CD4-positive, alpha-beta T cell treated with Interleukin-2 at 100 ng/mL for 4 hours (primary cell): Measurements from ENCODE around the gene ZNRF3.
"Not testable (repeated sequence)": the region's sequence is repeated elsewhere in the genome, so short reads cannot be mapped to it uniquely, and the experiment has no call there.

Source experiments
- DNase-seq: peaks from one replicate; pipeline ENCODE4 v3.0.0-alpha.2; 2020; ENCODE audit warnings: low spot score

The ZNRF3 gene

DNA sequence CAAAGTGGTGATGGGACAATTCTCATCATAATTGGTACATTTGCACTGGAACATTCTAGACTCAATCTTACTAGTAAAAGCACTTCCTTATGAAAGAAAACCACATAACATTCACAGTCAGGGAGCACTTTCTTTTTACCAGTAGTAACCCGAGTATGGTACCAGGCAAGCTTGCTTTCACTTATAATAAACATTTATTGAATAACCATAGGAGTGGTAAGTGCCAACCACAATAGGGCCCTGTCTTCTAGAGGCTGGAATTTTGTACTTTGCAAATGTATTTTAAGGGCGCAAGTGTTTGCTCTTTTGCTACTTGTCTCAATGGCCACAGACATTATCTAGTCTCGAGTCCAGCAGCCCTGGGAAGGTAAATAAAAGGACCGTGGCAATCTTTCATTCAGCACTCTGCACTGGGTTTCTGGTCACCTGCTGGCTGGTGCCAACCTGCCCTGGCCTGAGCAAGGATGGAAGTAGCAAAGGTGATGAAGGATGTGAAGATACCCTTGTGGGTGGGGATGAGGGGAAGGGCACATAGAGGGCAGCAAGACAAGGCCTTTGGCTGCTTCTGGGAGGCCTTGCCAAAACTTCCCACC is 154.1 kb downstream of the ZNRF3 start:
- DNase-seq = no peak

DNA sequence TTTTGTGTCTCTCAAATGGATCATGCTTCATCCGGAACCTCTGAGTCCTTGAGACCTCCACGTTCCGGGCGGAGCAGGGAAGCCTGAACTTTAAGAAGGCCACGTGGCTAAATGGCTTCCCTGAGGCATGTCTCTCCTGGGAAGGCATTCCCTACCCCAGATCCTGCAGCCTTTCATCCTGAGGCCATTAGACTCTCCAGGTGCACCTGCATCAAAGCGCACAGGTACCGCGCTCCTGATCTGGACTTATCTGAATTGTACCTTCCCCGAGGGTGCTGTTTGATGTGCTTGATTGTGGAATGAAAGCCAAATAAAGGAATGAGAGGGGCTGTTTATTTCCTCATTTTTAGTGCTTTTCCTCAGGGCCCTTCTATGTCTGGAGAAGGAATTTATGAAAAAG is 155.8 kb downstream of the ZNRF3 start:
- DNase-seq = no peak

DNA sequence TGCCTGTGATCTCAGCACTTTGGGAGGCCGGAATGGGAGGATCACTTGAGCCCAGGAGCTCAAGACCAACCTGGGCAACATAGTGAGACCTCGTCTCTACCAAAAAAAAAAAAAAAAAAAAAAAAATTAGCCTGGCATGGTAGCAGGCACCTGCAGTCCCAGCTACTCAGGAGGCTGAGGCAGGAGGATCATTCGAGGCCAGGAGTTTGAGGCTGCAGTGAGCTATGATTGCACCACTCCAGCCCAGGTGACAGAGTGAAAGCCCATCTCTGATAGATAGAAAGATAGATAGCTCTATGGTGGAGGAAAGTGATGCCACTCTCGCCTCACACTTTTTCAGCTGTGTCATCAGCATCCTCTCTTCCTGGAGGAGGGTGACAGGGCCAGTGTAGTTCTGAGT is 156.3 kb downstream of the ZNRF3 start:
- not testable (repeated sequence) for DNase-seq

DNA sequence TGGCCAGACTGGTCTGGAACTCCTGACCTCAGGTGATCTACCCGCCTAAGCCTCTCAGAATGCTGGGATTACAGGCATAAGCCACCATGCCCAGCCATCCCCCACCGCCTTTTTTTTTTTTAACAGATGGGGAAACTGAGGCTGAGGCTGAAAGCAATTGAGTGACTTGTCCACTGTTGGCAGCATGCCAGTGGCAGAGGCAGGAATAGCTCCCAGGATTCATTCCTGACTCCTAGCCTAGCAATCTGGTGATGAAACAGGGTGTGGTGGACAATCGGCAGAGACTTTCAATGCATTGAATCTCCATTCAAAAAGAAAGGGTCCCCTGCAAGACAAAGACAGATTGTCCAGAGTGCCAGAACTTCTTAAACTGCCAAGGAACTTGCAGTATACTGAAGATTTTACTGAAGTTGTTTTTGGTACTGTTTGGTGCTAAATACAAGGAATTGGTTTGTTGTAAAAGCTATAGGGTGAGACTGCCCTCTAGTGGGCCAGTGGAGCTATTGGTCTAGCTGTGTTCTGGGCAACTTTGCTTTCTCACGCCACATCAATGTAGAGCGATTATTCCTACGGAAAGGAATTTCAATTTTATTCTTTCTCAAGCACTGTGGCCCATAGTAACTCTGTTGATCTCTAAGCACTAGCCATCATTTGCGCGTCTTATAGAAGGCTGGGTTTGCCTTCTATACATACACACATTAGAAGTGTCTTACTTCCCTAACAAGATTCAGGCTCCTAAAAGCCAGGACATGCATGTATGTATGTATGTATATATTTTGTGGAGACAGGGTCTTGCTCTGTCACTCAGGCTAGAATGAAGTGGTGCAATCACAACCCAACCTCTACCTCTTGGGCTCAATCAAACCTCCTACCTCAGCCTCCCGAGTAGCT is 157.3 kb downstream of the ZNRF3 start:
- peak; percentile 70 for DNase-seq

DNA sequence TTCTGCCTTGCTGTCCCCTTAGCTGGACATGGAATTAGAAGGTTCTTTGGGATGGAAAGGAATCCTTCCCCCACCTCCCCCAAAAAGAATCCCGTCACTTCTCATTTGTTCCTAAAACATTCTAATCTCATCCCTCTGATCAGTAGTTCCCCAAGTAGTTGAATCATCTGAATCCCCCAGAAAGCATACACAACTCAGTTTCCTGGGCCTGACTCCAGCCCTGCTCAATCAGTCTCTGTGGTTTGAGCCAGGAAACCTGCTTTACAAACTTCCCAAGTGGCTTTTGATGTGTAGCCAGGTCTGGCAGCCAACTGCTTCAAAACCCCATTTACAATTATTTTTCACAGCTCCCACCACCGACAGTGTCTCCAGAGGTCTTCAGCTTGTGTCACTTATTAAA is 158.0 kb downstream of the ZNRF3 start:
- no peak for DNase-seq

DNA sequence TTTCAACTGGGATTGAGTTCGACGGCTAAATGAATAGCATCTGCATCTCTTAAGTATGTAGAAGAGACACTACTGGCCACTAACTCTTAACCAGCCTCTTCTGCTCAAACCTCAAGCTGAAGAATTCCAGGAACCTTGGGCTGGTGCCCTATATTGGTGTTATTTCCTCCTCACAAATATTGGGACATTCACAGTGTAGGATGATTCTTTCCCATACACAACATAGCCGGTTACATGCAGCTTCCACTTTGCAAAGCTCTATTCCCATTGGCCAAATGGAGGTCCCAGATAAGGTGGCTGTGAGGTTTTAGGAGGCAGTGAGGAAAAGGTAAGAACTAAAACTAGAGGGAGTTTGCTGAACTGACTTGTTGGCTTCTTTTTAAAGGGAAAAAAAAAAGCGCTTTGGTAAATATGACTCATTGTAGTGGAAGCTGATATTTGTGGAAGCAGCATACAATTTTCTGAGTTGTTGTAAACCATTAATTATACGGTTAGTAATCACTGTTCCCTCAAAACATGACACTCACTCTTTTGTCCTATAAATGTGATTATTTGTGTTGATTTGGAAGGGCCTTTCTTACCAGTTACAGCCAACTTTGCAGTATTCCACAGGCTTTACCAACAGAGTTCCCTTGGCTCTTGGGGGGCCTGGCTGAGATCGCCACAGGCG is 160.7 kb downstream of the ZNRF3 start:
- DNase-seq = no peak

DNA sequence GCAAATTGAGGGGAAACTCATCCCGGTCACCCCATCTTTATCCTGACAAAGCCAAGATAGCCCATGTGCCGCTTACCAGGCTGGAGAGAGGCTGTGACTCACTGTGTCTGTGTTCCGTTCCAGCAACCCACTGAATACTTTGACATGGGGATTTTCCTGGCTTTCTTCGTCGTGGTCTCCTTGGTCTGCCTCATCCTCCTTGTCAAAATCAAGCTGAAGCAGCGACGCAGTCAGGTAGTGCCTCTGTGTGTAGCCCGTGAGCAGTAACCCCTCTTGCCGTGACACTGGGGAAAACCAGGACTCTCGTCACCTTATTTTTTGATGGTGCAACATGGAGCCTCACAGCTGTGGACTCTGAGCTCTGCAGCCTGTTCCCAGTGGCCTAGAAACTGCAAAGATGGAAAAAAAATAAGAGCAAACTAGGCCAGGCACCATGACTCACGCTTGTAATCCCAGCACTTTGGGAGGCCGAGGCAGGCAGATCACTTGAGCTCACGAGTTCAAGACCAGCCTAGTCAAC is 161.3 kb downstream of the ZNRF3 start:
- no peak for DNase-seq

DNA sequence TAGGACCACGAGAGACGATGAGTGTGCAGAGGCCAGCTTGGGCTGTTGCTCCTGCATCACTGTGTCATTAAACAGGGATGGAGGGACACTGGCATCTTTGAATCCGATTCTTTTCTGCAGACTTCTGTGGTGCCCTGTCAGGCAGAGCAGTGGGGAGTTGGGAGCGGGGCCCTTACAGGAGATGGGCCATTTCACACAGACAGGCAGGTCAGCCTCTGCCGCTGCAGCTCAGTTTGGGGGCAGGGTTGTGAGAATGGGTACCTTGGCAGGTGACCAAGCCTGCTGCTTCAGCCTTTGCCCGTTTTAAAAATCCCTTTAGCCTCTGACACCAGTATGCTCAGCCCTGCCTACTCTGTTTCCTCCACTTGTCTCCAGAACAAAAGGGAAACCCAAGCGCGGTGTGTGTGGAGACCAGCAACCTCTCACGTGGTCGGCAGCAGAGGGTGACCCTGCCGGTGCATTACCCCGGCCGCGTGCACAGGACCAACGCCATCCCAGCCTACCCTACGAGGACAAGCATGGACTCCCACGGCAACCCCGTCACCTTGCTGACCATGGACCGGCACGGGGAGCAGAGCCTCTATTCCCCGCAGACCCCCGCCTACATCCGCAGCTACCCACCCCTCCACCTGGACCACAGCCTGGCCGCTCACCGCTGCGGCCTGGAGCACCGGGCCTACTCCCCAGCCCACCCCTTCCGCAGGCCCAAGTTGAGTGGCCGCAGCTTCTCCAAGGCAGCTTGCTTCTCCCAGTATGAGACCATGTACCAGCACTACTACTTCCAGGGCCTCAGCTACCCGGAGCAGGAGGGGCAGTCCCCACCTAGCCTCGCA is 165.7 kb downstream of the ZNRF3 start:
- no peak for DNase-seq

DNA sequence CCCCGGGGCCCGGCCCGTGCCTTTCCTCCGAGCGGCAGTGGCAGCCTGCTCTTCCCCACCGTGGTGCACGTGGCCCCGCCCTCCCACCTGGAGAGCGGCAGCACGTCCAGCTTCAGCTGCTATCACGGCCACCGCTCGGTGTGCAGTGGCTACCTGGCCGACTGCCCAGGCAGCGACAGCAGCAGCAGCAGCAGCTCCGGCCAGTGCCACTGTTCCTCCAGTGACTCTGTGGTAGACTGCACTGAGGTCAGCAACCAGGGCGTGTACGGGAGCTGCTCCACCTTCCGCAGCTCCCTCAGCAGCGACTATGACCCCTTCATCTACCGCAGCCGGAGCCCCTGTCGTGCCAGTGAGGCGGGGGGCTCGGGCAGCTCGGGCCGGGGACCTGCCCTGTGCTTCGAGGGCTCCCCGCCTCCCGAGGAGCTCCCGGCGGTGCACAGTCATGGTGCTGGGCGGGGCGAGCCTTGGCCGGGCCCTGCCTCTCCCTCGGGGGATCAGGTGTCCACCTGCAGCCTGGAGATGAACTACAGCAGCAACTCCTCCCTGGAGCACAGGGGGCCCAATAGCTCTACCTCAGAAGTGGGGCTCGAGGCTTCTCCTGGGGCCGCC is 166.4 kb downstream of the ZNRF3 start:
- no peak for DNase-seq

DNA sequence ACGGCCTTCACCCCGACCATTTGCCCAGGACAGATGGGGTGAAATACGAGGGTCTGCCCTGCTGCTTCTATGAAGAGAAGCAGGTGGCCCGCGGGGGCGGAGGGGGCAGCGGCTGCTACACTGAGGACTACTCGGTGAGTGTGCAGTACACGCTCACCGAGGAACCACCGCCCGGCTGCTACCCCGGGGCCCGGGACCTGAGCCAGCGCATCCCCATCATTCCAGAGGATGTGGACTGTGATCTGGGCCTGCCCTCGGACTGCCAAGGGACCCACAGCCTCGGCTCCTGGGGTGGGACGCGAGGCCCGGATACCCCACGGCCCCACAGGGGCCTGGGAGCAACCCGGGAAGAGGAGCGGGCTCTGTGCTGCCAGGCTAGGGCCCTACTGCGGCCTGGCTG is 167.1 kb downstream of the ZNRF3 start:
- no peak for DNase-seq

DNA sequence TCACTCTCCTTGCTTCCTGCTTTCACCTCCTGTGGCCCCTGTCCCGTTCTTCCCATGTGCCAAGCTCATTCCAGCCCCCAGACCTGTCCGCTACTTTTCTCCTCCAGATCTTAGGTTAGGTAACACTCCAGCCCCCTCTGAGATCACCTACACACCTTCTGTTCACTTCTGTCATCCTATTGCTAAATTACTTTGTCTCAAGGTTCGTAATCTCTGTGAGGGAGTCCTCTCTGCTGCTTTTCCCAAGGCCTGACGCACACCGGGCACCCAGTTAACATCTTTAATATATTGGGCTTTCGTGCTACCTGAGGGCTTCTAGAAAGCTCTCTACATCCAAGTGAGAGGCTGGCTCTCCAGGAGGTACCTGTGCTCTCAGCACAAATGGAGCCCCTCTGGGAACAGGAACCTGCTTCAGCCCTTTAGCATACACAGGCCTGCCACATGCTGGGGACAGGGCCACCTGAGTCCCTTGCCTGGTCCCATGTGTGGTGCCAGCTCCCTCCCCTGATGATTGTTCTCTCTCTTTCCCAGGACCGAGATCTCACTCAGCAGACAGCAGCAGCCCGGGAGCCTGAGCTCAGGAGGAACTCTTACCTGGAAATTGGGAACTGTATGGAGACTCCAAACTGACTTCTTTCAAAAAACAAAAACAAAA is 169.8 kb downstream of the ZNRF3 start:
- no peak for DNase-seq

DNA sequence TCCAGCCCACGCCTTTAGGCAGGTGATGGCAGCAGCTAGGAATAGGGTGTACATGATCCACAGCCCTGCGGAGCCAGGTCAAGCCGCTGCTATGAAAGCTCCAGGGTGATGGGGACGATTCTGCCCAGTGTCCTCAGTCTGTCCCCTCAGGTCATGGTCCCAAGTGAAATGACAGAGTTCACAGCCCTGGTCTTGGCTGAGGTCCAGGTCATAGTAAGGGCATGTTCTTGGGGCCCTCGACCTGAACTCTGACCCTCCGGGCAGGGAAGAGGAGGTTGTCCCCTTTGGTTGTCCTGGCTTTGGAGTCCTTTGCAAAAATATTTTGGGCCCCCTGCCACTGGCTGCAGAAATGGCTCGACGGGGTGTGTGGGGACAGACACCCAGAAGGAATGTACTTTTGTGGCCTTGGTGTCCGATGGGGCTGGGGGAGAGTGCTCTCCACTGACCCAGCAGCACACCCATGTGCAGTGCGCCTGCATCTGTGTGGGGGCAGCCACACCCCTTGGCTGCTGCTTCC is 170.9 kb downstream of the ZNRF3 start:
- no peak for DNase-seq

DNA sequence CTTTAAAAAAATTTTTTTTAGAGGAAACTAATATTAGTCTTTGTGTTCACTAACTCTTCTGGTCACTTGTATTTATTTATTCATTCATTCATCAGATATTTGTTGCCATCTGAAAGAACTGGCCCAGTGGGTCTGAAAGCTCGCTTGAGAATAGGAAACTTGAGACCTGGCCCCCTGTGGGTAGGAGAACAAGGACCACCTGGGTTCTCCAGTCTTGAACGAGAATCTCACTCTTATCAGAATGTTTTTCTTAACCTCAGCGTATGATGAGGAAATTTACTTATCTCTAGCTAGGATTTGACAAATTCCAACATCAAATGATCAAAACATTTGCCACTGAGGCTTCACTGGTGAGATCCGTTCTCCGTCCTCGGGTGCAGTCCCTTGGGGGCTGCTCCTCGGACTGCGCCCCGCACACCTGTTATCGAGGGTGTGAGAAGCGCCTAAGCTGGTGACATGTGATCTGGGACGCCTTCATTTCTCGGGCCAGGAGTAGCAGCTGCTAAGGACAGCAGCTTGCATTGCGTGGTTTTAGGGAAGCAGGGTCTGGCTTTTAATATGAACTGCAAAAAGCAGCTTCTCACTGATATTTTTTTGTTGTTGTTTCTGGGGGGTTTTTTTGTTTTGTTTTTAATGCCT is 171.9 kb downstream of the ZNRF3 start:
- DNase-seq = no peak

DNA sequence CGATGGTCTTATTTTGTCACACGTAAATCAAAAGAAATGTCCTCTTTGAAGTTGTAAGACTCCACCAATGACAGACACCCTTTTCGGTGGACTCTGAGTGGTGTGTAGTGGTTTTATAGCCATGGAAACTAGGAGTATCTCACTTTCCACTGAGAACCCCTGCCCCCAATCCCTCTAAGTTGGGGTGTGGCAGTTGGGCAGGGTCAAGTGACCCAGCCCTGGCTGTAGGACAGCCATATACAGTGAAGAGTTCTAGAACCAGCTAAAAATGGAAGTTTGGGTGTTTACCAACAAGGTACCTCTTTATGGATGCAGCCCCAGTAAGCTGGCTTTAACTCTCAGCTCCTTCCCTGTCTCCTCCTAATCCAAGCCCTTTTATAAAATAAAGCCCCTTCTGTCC is 173.1 kb downstream of the ZNRF3 start:
- DNase-seq = no peak

DNA sequence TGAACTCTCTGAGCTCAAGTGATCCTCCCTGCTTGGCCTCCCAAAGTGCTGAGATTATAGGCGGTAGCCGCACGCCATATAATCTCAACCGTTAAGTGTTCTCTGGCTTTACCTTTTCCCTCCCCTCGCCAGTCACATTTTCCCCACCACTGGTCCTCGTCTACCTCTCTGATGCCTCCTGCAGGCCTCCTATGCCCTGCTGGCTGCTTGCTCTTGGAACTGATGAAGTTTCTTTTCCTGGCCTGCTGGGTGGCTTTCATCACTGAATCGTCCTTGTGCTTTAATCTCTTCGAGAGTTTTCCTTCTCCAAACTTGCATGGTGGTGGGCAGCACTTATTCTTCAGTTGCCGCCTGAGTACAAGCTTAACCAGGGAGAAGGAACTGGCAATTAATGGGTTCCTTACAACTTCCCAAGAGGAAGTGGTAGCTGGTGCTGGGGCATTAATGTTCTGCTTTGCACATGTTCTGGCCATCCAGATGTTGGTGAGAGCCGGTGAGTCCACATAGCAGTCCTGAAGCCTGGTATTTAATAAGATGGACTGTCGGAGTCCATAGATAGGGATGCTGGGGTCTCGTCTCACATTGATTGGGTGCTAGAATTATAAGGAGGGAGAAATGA is 177.0 kb downstream of the ZNRF3 start:
- DNase-seq = no peak

DNA sequence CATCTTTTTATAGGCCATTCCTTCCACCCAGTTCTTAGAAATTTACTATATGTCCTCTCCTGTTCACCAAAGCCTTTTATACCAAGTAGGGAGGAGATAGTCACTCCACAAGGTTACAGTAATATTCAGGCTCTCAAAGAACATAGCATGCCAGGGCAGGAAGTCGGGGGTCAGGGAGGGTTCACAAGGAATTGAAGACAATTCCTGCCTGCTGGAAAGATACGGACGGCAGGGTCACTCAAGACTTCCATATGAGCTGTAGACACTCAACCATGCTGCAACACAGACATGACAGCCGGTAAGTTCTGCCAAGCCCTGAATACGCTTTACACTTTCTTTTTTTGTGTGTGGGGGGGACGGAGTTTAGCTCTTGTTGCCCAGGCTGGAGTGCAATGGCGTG is 177.6 kb downstream of the ZNRF3 start:
- no peak for DNase-seq

DNA sequence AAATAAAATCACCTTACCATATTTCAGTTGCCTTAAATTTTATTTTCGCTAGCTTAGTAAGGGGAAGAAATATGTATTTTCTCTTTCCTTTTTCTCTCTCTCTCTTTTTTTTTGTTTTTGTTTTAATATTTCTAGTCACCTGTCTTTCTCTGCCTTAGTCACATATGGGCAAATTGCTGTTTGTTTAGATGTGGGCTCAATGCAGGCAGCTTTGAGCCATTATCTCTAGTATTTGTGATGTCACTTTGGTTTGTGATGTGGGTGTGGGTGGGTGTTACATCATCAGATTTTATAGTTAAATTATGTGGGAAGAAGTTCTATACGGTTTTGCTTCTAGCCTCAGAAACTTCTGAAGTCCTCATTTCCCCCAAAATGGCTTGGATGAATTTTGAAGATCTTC is 178.4 kb downstream of the ZNRF3 start, which contains the start of gene C22orf31:
TSS of gene C22orf31 (minus strand) at position 59 of the 400 bp plus-strand sequence. CDS start at position 20, 39 bp downstream.
- no peak for DNase-seq

DNA sequence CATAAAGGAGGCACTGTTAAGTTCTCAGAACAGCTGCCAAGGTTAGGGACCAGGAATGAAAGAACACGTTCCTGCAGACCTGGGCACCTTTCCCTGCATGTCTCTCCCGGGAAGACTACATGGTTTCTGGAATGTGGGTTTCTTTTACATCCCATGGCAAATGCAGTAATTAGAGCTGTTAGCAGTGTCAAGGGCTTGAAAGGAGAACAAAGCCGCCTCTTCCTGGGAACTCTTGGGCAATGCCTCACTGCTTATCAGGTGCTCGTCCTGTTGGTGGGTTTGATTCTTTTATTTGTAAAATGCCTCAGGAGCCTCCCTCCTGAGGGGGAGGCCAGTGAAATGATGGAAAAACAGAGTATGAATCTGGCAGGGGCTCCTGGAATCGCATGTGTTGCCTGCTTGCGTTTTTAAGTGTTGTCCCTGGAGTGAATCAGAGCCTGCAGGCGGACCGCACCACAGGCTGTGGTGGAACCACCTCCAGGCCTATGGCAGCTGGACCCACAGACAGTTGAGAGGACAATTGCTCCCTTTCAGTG is 179.0 kb downstream of the ZNRF3 start:
- DNase-seq = no peak

DNA sequence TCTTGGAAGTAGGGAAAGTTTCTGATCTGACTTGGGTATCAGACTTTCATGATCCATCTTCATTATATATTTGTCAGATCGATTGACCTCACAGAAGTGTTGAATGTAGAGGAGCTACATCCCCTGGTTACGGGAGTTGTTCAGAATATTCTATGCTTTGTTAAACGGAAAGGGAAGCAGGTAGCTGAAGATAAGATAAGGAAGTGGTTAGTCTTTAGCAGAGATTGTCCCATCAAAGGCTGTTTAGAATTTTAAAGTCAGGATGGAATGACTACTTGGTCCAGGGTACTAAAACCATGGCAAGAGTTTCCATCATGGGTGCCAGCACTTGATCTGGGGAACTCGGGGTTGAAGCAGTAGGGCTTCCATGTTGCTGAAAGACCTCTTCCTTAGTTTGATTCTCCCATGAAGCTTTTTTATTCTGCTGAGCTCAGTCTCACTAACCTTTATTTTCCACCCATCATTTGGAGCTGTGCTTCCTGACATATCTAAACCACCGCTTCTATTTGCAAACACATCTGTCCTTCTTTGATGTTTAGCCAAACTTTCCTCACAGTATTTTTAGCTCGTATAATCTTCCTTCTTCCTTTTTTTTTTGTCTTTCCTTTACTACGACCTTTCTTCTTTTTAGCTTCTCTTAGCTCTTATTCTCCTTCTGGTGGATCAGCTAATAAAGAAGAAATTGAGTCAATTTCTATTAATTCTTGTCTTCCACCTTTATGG is 182.3 kb downstream of the ZNRF3 start:
- no peak for DNase-seq
